EL (cell line): ENCODE data around the gene RPL37.
"Not testable (repeated sequence)": the region's sequence is repeated elsewhere in the genome, so short reads cannot be mapped to it uniquely, and the experiment has no call there.

Experiments used
- DNase-seq: peaks from one replicate; pipeline ENCODE4 v3.0.0-alpha.2; 2016

RPL37 gene

GRCh38 chr5:40796487-40796889 lies 38.5 kb downstream of the RPL37 start:
- DNase-seq = peak; percentile 41

- DNase-seq = not testable (repeated sequence)
These were observed 40.1 kb downstream of the RPL37 start for GRCh38 chr5:40794877-40795276.

GRCh38 chr5:40794340-40794739 lies 40.7 kb downstream of the RPL37 start:
- DNase-seq = not testable (repeated sequence)

GRCh38 chr5:40792691-40793090 lies 42.3 kb downstream of the RPL37 start:
- DNase-seq = not testable (repeated sequence)

- peak; percentile 10 for DNase-seq
These were observed 43.3 kb downstream of the RPL37 start for GRCh38 chr5:40791715-40792139.

GRCh38 chr5:40790947-40791593 lies 44.0 kb downstream of the RPL37 start:
- DNase-seq = no peak

- DNase-seq = not testable (repeated sequence)
These were observed 46.1 kb downstream of the RPL37 start for GRCh38 chr5:40788941-40789340.

- DNase-seq = no peak
These were observed 47.0 kb downstream of the RPL37 start for GRCh38 chr5:40787986-40788385.

- not testable (repeated sequence) for DNase-seq
These were observed 48.4 kb downstream of the RPL37 start for GRCh38 chr5:40786664-40787063.

GRCh38 chr5:40784916-40785315 lies 50.1 kb downstream of the RPL37 start:
- DNase-seq = no peak

GRCh38 chr5:40784027-40784653 lies 50.9 kb downstream of the RPL37 start:
- DNase-seq = no peak

GRCh38 chr5:40781843-40782409 lies 53.1 kb downstream of the RPL37 start:
- DNase-seq = peak; percentile 27

- no peak for DNase-seq
These were observed 54.2 kb downstream of the RPL37 start for GRCh38 chr5:40780858-40781257.

GRCh38 chr5:40780199-40780598 lies 54.8 kb downstream of the RPL37 start:
- DNase-seq = no peak

GRCh38 chr5:40779561-40779960 lies 55.5 kb downstream of the RPL37 start:
- DNase-seq = no peak

GRCh38 chr5:40778133-40778532 lies 56.9 kb downstream of the RPL37 start:
- DNase-seq = no peak

- no peak for DNase-seq
These were observed 58.4 kb downstream of the RPL37 start for GRCh38 chr5:40776658-40776977.

GRCh38 chr5:40775846-40776657 lies 59.0 kb downstream of the RPL37 start:
- peak; percentile 12 for DNase-seq
